ENCODE measurements around the gene PIGT. TPM values are rescaled to one million over a fixed set of nuclear protein-coding genes. Genes with fewer than 3 reads are reported as not detected.
"Not testable (repeated sequence)": the region's sequence is repeated elsewhere in the genome, so short reads cannot be mapped to it uniquely, and the experiment has no call there.

Gene PIGT
- total RNA-seq, 1 experiment from 2014 or later = 93.1 TPM

DNA sequence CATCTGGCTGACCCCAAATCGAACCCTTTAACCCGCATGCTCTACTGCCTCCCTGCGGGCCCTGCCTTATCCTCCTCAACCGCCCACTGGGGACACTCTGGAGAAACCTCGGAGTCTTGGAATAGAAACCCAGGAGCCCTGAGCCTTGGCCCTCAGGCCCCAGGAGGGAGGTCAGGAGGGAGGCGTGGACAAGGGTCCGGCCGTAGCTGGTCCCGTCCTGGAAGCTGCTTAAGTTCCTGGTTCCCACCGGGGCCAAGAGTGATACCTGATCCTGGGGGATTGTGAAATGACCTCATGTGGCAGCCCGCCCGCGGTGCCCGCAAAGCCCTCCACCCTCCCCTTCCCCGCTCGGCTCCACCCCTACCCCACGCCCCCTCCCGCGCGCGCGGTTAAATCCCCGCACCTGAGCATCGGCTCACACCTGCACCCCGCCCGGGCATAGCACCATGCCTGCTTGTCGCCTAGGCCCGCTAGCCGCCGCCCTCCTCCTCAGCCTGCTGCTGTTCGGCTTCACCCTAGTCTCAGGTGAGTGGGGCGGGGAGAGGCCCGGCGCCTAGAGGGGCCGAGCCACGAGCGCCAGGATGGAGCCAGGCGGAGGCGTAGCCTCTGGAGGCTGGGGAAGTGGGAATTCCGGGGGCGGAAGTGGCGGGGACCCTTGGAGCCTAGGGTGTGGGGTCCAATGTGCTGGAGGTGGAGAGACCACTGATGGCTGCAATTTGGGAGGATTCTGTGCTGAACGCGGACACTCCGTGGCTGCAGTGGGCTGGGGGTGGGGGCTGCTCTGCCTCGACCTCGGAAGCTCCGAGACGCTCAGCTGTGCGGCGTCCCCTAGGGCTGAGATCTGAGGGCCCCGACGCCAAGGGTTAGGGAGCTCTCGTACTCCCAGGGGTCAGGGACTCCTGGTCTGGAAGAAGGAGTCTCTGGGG, 53.7 kb downstream of the PIGT start, which contains the start of gene WFDC2:
WFDC2 (plus strand) TSS at position 418 of the 926 bp plus-strand sequence; CDS start at position 447, 29 bp downstream.
- Histone ChIP-seq H3K4me1 (replicated peaks) (0 out of 2 replicates have a peak, but pooled peaks cover 6% of the 10 kb centered on the region), H3K9me3 (replicated peaks) (no peaks in the 10 kb centered on the region), H3K27ac (no peak within 1 kb of the TSS), H3K36me3 (no peaks in the 10 kb centered on the region), H3K27me3 (replicated peaks) (peaks cover 70% of the 10 kb centered on the region), H3K4me3 (no peak within 1 kb of the TSS)
- DNase-seq (ENCODE audit: low read depth in 1 of 2, low spot score in 2 of 2) = no peak

DNA sequence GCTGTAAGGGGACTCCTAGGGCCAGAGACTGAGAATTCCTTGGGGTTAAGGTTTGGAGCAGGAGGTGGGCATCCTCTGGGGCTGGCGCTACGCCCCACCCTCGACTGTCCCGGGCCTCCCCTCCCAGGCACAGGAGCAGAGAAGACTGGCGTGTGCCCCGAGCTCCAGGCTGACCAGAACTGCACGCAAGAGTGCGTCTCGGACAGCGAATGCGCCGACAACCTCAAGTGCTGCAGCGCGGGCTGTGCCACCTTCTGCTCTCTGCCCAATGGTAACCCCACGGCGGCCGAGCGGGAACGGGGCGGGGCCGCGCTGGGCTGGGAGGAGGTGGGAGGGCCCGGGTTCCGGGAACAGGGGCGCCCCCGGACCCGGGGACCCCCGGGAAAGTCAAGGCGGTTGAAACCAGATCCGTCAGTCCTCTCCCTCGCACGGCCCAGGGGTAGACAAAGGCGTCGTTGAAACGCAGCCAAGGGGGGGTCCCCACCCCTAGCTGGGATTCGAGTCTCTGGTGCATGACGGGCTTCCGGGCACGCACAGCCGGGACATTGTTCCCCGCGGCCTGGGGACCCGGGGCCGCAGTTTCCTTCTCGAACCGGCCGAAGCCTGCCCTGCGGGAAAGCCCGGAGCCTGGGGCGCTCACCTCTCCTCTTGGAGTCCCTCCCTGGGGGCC, 54.5 kb downstream of the PIGT start:
- no peaks in the 10 kb centered on the region for H3K9me3 ChIP-seq (replicated peaks)
- no peak overlapping the region for H3K27ac ChIP-seq
- peaks cover 74% of the 10 kb centered on the region for H3K27me3 ChIP-seq (replicated peaks)
- H3K36me3 ChIP-seq = no peaks in the 10 kb centered on the region
- H3K4me3 ChIP-seq = no peak overlapping the region
- 0 out of 2 replicates have a peak, but pooled peaks cover 6% of the 10 kb centered on the region for H3K4me1 ChIP-seq (replicated peaks)
- no peak for DNase-seq (ENCODE audit: low read depth in 1 of 2, low spot score in 2 of 2)

DNA sequence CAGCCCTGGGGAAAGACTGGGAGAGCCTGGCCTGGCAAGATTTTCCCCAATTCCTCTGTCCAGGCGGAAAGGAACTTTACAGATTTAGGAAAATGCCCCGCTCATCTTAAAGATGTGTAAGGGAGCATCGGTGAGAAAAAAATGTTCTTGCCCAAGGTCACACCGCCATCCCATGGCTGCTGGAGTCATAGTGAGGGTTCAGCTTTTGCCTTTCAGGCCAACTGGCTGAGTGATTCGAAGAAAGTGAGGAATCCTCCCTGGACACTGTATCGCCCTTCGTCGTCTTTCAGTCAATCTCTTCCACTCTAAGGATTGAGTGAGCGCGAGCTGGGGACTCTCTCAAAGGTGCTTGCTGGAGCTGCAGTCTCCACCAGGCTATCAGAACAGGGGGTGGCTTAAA, 55.0 kb downstream of the PIGT start:
- Histone ChIP-seq H3K36me3 (no peaks in the 10 kb centered on the region), H3K4me3 (no peak overlapping the region), H3K4me1 (replicated peaks) (0 out of 2 replicates have a peak, but pooled peaks cover 6% of the 10 kb centered on the region), H3K27me3 (replicated peaks) (peaks cover 70% of the 10 kb centered on the region), H3K27ac (no peak overlapping the region), H3K9me3 (replicated peaks) (no peaks in the 10 kb centered on the region)
- no peak for DNase-seq (ENCODE audit: low read depth in 1 of 2, low spot score in 2 of 2)

DNA sequence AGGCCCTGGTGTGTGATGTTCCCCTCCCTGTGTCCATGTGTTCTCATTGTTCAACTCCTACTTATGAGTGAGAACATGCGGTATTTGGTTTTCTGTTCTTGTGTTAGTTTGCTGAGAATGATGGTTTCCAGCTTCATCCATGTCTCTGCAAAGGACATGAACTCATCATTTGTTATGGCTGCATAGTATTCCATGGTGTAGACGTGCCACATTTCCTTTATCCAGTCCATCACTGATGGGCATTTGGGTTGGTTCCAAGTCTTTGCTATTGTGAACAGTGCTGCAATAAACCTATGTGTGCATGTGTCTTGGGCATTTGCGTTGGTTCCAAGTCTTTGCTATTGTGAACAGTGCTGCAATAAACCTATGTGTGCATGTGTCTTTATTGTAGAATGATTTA, 56.3 kb downstream of the PIGT start:
- not testable (repeated sequence) for H3K9me3 ChIP-seq (replicated peaks); H3K4me1 ChIP-seq (replicated peaks); H3K4me3 ChIP-seq; H3K27ac ChIP-seq; DNase-seq (ENCODE audit: low read depth in 1 of 2, low spot score in 2 of 2); H3K36me3 ChIP-seq
- peaks cover 65% of the 10 kb centered on the region for H3K27me3 ChIP-seq (replicated peaks)

Other genes starting within 250 kb of the PIGT start
- gene PI3, start 241.2 kb upstream of the PIGT start, total RNA-seq (2014; rRNA removed; shearing (Covaris generic)) = not detected in 2 replicates
- gene SEMG1, start 209.1 kb upstream of the PIGT start, total RNA-seq (2014; rRNA removed; shearing (Covaris generic)) = not detected in 2 replicates
- gene SEMG2, start 194.8 kb upstream of the PIGT start, total RNA-seq (2014; rRNA removed; shearing (Covaris generic)) = not detected in 2 replicates
- not detected in 2 replicates for gene SLPI, start 161.6 kb upstream of the PIGT start, total RNA-seq (2014; rRNA removed; shearing (Covaris generic))
- gene RBPJL, start 109.3 kb upstream of the PIGT start, total RNA-seq (2014; rRNA removed; shearing (Covaris generic)) = not detected in 2 replicates
- gene MATN4, start 107.8 kb upstream of the PIGT start, total RNA-seq (2014; rRNA removed; shearing (Covaris generic)) = 0.50 TPM in 1 of 2 replicates, not detected in the other
- 105 and 107 TPM in 2 replicates for gene SDC4, start 67.7 kb upstream of the PIGT start, total RNA-seq (2014; rRNA removed; shearing (Covaris generic))
- gene SYS1, start 53.0 kb upstream of the PIGT start, total RNA-seq (2014; rRNA removed; shearing (Covaris generic)) = 7.3 and 18.4 TPM in 2 replicates
- gene TP53TG5, start 37.8 kb upstream of the PIGT start, total RNA-seq (2014; rRNA removed; shearing (Covaris generic)) = not detected in 2 replicates
- gene DBNDD2, start 7.9 kb upstream of the PIGT start, total RNA-seq (2014; rRNA removed; shearing (Covaris generic)) = 0.13 and 0.47 TPM in 2 replicates
- gene WFDC2, start 53.6 kb downstream of the PIGT start, total RNA-seq (2014; rRNA removed; shearing (Covaris generic)) = not detected in 2 replicates
- gene SPINT3, start 99.5 kb downstream of the PIGT start, total RNA-seq (2014; rRNA removed; shearing (Covaris generic)) = not detected in 2 replicates
- gene WFDC6, start 123.3 kb downstream of the PIGT start, total RNA-seq (2014; rRNA removed; shearing (Covaris generic)) = not detected in 2 replicates
- not detected in 2 replicates for gene EPPIN, start 131.3 kb downstream of the PIGT start, total RNA-seq (2014; rRNA removed; shearing (Covaris generic))
- gene WFDC8, start 163.1 kb downstream of the PIGT start, total RNA-seq (2014; rRNA removed; shearing (Covaris generic)) = not detected in 2 replicates
- not detected in 2 replicates for gene WFDC10A, start 213.6 kb downstream of the PIGT start, total RNA-seq (2014; rRNA removed; shearing (Covaris generic))
- not detected in 2 replicates for gene WFDC9, start 215.1 kb downstream of the PIGT start, total RNA-seq (2014; rRNA removed; shearing (Covaris generic))

Measured in SJSA1 (cell line).